ENCODE data around the gene OR10H4. TPM values are rescaled to one million over a fixed set of nuclear protein-coding genes. Genes with fewer than 3 reads are reported as not detected.

Gene OR10H4
- total and polyA plus RNA-seq, 2 of the 13 experiments (the other 11 are each of a cell fraction or from before 2014, with no cell fraction given): not detected

DNA sequence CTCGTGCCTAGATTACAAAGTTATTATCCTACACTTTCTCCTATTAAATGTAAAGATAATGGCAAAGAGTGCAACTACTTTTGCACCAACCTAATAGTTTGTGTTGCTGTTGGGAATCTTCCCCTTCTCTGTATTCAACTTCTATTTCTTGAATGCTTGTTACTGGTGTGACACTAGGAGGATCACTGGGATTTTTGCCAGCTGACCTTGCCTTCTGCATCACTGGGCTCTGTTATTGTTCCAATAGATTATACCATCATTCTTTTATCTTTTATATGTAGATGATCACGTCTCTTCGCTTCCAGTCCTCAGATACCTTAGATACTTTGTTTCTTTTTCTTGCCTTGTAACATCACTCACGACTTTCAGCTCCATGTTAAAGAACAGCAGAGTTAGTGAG lies 3.5 kb upstream of the OR10H4 start:
- BruUV-seq (replicated peaks): no TSS peak
- Histone ChIP-seq H3K4me1 (ENCODE audit: insufficient read depth, low read length) (no peaks in the 10 kb centered on the region), H2AFZ (ENCODE audit: low read length) (no peak overlapping the region), H3K36me3 (replicated peaks in 1 of 2; ENCODE audit: control insufficient read depth in 1 of 2, insufficient read depth in 2 of 2, low read length in 2 of 2) (no peaks in the 10 kb centered on the region), H3K79me2 (ENCODE audit: insufficient read depth, low read length) (no peaks in the 10 kb centered on the region), H3K27me3 (ENCODE audit: control insufficient read depth in 1 of 2, insufficient read depth in 2 of 2, low read length in 2 of 2) (no peaks in the 10 kb centered on the region), H3K9ac (ENCODE audit: insufficient read depth, low read depth, low read length) (no peak overlapping the region), H4K20me1 (ENCODE audit: insufficient read depth, low read length) (no peaks in the 10 kb centered on the region), H3K27ac (ENCODE audit: extremely low read length, insufficient read depth, low read length) (no peak overlapping the region), H3K9me3 (ENCODE audit: low read length) (peaks cover 15% of the 10 kb centered on the region; the same call in 1 of the 2 replicates), H3K4me2 (ENCODE audit: low read depth, low read length) (no peak overlapping the region), H3K4me3 (replicated peaks in 1 of 3; ENCODE audit: insufficient read depth in 1 of 3, low read depth in 2 of 3, low read length in 3 of 3) (no peak overlapping the region)
- no peak for ATAC-seq
- in situ Hi-C loops (cut with HindIII; ENCODE audit: extremely low pct_ligation_motif_present, low pct_unique_long_range_greater_than_20kb) (no loop called here), intact Hi-C loops (cut with micrococcal nuclease; ENCODE audit: unreplicated experiment) (no loop called here)
- WGBS (ENCODE audit: low lambda C conversion rate): under 1% methylated on average over 4 of the region's 4 CpGs
- no peak for DNase-seq (ENCODE audit: low spot score)
- ChIA-PET CTCF (ENCODE audit: low intra/inter-chr PET ratio, low total read pairs) (no interaction called here), POLR2A (no interaction called here)
- FAIRE-seq: no peak
- TF ChIP-seq HHEX (CRISPR knock-in tag; IDR thresholded peaks at IDR 0.05) (no peak), FOXJ3 (CRISPR knock-in tag; IDR thresholded peaks at IDR 0.05; ENCODE audit: borderline replicate concordance) (no peak), ZNF333 (CRISPR knock-in tag; IDR thresholded peaks at IDR 0.05; ENCODE audit: borderline replicate concordance) (no peak), PRMT3 (CRISPR knock-in tag; IDR thresholded peaks at IDR 0.05; ENCODE audit: borderline replicate concordance, low read depth) (no peak), ZNF33A (CRISPR knock-in tag; IDR thresholded peaks at IDR 0.05; ENCODE audit: borderline replicate concordance) (no peak), PCBP2 (optimal IDR thresholded peaks at IDR 0.05; ENCODE audit: low read depth, low read length, poor library complexity, severe bottlenecking) (no peak), ZNF605 (CRISPR knock-in tag; IDR thresholded peaks at IDR 0.05) (no peak), ZBTB7B (CRISPR knock-in tag; IDR thresholded peaks at IDR 0.05) (no peak), RXRB (CRISPR knock-in tag; IDR thresholded peaks at IDR 0.05; ENCODE audit: borderline replicate concordance) (no peak), RFXAP (CRISPR knock-in tag; IDR thresholded peaks at IDR 0.05; ENCODE audit: borderline replicate concordance) (no peak), RFXANK (CRISPR knock-in tag; IDR thresholded peaks at IDR 0.05) (no peak)
- TF ChIP-seq, protein P1, sequence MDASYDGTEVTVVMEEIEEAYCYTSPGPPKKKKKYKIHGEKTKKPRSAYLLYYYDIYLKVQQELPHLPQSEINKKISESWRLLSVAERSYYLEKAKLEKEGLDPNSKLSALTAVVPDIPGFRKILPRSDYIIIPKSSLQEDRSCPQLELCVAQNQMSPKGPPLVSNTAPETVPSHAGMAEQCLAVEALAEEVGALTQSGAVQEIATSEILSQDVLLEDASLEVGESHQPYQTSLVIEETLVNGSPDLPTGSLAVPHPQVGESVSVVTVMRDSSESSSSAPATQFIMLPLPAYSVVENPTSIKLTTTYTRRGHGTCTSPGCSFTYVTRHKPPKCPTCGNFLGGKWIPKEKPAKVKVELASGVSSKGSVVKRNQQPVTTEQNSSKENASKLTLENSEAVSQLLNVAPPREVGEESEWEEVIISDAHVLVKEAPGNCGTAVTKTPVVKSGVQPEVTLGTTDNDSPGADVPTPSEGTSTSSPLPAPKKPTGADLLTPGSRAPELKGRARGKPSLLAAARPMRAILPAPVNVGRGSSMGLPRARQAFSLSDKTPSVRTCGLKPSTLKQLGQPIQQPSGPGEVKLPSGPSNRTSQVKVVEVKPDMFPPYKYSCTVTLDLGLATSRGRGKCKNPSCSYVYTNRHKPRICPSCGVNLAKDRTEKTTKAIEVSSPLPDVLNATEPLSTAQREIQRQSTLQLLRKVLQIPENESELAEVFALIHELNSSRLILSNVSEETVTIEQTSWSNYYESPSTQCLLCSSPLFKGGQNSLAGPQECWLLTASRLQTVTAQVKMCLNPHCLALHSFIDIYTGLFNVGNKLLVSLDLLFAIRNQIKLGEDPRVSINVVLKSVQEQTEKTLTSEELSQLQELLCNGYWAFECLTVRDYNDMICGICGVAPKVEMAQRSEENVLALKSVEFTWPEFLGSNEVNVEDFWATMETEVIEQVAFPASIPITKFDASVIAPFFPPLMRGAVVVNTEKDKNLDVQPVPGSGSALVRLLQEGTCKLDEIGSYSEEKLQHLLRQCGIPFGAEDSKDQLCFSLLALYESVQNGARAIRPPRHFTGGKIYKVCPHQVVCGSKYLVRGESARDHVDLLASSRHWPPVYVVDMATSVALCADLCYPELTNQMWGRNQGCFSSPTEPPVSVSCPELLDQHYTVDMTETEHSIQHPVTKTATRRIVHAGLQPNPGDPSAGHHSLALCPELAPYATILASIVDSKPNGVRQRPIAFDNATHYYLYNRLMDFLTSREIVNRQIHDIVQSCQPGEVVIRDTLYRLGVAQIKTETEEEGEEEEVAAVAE (CRISPR knock-in tag; IDR thresholded peaks at IDR 0.05; ENCODE audit: borderline replicate concordance): no peak

Measured in HepG2 (cell line).